AG09319 (cell line): ENCODE measurements around the gene RPL36.

Experiments
- DNase-seq: peaks from one replicate; pipeline ENCODE4 v3.0.0-alpha.2; 2010; ENCODE audit warnings: low read depth; ENCODE audit errors: extremely low read depth
- TF ChIP-seq, protein P1 (sequence below): IDR thresholded peaks from 2 replicates; pipeline ENCODE4 v1.5.1; 2011; ENCODE audit warnings: low read depth, mild to moderate bottlenecking, inconsistent platforms, low read length, moderate library complexity

RPL36 gene

DNA sequence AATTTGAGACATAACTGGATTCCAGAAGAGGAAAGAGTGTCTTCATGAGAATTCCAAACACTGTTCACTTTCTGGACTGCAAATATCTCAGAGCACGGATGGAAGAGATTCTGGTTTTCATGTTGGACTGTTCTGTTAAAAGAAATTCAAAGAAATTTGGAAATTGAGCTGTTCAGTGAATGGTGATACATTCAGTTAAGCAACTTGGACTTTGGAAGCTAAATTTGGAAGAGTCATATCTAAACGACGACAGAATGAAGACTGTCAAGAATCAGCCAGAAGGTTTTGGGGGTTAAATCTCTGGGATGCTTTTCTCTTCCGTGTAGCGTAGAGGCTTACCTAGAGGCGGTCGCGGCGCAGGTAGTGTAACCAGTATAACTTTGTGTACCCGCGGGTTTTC, 41.6 kb upstream of the RPL36 start:
- no peak for DNase-seq
- TF ChIP-seq, protein P1, sequence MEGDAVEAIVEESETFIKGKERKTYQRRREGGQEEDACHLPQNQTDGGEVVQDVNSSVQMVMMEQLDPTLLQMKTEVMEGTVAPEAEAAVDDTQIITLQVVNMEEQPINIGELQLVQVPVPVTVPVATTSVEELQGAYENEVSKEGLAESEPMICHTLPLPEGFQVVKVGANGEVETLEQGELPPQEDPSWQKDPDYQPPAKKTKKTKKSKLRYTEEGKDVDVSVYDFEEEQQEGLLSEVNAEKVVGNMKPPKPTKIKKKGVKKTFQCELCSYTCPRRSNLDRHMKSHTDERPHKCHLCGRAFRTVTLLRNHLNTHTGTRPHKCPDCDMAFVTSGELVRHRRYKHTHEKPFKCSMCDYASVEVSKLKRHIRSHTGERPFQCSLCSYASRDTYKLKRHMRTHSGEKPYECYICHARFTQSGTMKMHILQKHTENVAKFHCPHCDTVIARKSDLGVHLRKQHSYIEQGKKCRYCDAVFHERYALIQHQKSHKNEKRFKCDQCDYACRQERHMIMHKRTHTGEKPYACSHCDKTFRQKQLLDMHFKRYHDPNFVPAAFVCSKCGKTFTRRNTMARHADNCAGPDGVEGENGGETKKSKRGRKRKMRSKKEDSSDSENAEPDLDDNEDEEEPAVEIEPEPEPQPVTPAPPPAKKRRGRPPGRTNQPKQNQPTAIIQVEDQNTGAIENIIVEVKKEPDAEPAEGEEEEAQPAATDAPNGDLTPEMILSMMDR, result no peak

DNA sequence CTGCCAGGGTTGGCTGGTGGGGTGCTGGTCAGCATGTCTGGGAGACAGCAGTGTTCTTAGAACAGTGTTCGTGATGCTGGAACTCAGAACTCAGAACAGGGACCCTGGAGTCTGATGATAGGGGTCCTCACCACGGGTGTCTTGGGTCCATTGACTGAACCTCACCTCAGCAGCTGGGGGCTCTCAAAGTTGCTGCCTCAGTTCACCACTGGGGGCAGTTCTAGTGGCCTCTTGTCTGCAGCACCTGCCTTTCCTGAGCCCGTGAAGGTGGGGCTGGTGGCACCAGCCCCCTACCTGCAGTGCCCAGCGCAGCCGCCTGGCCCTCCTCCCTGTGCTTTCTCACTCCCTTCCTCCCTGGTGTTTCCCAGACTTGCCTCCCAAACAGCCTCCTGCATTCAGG, 38.7 kb upstream of the RPL36 start:
- no peak for DNase-seq
- TF ChIP-seq, protein P1, result no peak

DNA sequence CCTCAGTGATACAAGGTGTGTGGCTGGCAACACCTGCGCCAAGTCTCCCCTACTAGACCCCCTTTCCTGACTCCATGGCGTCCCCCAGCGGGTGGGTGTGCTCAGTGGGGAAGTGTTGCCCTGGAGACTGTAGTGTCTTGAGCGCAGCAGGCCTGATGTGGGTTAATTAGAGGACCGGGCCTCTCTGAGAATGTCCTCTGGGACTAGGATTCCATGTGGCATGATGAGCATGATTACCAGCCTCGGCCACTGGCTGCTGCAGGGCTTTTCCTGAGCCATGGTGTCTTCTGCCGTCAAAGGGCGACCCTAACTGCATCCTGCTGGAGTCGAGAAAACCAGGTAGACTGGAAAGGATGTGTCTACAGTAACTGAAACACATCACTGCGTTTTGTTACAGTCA, 37.8 kb upstream of the RPL36 start:
- no peak for DNase-seq
- TF ChIP-seq, protein P1, result no peak

DNA sequence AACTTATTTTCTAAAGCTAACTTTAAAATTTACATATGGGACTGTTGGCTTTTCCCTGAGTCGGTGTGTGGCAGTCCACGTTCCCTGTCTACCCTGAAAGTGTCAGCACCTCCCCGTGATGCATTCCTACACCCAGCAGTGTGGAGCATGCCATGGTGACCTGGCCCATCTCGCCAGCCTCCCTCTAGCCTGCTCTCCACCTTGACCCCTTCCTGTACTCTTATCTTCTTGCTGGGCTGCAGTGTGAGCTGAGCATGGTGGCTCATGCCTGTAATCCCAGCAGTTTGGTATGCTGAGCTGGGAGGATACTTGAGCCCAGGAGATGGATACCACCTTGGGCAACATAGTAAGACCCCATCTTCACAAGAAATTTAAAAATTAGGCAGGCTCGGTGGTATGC, 35.2 kb upstream of the RPL36 start:
- DNase-seq, result no peak
- TF ChIP-seq, protein P1, result no peak

DNA sequence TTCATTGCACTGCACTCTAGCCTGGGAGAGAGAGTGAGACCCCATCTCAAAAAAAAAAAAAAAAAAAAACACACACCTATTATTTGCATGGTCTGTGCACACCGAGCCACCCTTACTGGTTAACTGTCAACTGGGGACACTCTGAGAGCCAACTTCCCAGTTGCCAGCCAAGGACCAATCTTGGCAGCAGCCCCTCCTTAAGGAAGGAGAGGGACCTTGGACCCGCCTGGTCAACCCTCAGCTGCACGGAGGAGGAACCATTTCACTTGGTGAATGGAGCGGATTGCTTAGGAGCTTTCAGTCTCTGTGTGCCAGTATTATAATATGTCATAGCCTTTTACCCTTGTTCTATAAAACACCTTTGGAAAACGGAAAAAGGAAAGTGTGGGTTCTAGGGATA, 34.7 kb upstream of the RPL36 start:
- TF ChIP-seq, protein P1, result no peak
- DNase-seq, result no peak

DNA sequence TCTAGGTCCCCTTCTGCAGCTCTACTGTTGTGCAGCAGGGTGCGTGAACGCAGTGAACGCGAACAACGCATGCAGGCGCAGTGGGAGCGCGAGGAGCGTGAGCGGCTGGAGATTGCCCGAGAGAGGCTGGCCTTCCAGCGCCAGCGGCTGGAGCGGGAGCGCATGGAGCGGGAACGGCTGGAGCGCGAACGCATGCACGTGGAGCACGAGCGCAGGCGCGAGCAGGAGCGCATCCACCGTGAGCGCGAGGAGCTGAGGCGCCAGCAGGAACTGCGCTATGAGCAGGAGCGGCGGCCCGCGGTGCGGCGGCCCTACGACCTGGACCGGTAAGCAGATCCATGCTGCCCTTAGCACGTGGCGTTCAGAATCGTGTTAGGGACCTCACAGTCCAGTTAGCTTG, 28.6 kb upstream of the RPL36 start:
- TF ChIP-seq, protein P1, result no peak
- no peak for DNase-seq

DNA sequence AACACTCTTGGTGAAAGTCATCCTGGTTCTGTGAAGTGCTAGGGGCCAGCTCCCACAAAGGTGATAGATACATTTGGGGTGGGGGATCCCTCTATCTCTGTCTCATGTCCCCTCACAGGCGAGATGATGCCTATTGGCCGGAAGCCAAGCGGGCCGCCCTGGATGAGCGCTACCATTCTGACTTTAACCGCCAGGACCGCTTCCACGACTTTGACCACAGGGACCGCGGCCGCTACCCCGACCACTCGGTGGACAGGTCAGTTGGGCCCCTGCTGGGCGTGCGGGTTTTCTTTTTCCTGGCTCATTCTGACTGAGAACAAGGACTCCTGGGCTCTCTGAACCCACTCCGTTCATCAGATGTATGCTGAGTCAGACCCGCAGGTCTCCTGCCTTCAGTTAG, 26.2 kb upstream of the RPL36 start:
- DNase-seq, result no peak
- TF ChIP-seq, protein P1, result no peak
